DND-41 (cell line): Measurements from ENCODE around the gene FBLN1.

ENCODE experiments used
- CTCF ChIP-seq: IDR thresholded peaks from 2 replicates; pipeline ENCODE4 v1.5.1; 2012; ENCODE audit warnings: borderline replicate concordance, low read length, moderate library complexity, mild to moderate bottlenecking; ENCODE audit not compliant: poor library complexity, severe bottlenecking; ENCODE audit errors: extremely low read depth
- EZH2 ChIP-seq: IDR thresholded peaks from 3 replicates; pipeline ENCODE4 v1.6.1; 2012; ENCODE audit warnings: borderline replicate concordance, low read depth, mild to moderate bottlenecking, moderate library complexity, low read length, inconsistent platforms; ENCODE audit not compliant: severe bottlenecking

GRCh38 chr22:45617948-45618347 is 115.3 kb downstream of the FBLN1 start:
- TF ChIP-seq CTCF: no peak
- TF ChIP-seq EZH2: no peak
